ENCODE data around the gene CFAP52.

DNA sequence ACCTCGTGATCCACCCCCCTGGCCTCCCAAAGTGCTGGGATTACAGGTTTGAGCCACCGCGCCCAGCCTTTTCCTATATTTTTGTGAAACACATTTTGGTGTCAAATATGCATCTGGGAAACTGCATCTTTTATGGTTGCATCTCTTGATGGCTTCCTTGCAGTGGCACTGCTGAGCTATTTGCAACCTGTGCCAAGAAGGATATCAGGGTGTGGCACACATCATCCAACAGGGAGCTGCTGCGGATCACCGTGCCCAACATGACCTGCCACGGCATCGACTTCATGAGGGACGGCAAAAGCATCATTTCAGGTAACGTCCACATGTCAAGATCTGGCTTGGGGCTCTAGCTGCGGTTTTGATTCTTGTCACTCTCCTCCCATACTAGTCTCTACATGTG is 52.1 kb downstream of the CFAP52 start:
- TF ChIP-seq, protein P1, sequence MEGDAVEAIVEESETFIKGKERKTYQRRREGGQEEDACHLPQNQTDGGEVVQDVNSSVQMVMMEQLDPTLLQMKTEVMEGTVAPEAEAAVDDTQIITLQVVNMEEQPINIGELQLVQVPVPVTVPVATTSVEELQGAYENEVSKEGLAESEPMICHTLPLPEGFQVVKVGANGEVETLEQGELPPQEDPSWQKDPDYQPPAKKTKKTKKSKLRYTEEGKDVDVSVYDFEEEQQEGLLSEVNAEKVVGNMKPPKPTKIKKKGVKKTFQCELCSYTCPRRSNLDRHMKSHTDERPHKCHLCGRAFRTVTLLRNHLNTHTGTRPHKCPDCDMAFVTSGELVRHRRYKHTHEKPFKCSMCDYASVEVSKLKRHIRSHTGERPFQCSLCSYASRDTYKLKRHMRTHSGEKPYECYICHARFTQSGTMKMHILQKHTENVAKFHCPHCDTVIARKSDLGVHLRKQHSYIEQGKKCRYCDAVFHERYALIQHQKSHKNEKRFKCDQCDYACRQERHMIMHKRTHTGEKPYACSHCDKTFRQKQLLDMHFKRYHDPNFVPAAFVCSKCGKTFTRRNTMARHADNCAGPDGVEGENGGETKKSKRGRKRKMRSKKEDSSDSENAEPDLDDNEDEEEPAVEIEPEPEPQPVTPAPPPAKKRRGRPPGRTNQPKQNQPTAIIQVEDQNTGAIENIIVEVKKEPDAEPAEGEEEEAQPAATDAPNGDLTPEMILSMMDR (IDR thresholded peaks at IDR 0.05): no peak
- TF ChIP-seq POLR2A (IDR thresholded peaks at IDR 0.05): no peak
- TF ChIP-seq POLR2AphosphoS5 (IDR thresholded peaks at IDR 0.05): no peak

Data from prostate gland (tissue), 2 donors.